CD4-positive, alpha-beta T cell (primary cell): Measurements from ENCODE around the gene SERTAD3. TPM values are rescaled to one million over a fixed set of nuclear protein-coding genes. Genes with fewer than 3 reads are reported as not detected.
"Not testable (repeated sequence)": the region's sequence is repeated elsewhere in the genome, so short reads cannot be mapped to it uniquely, and the experiment has no call there.

Source experiments
- ATAC-seq: fragments of 200-7000 bp; cut with Tn5 transposase; one replicate; pipeline ENCODE4 v1.10.0; 2022; ENCODE audit warnings: mild to moderate bottlenecking; ENCODE audit not compliant: poor library complexity
- CTCF ChIA-PET: fragments of 350-600 bp; sonication (Branson Sonifier 250); formaldehyde crosslinking; loops from one replicate; lab custom pipeline; 2021; ENCODE audit warnings: antibody characterized with exemption, inconsistent platforms; lab: Charles Lee
- POLR2A ChIA-PET: fragments of 350-600 bp; sonication (Branson Sonifier 250); formaldehyde crosslinking; loops from one replicate; lab custom pipeline; 2021; ENCODE audit warnings: antibody characterized with exemption, inconsistent platforms; lab: Charles Lee
- DNase-seq, 14 experiments: peaks; one replicate each; pipeline ENCODE4 v3.0.0-alpha.2; 2013 to 2020; ENCODE audit warnings: mixed read lengths in 2 of 14
- H3K27ac ChIP-seq, 2 donors: one replicate each; pipeline versions ENCODE4 v1.5.1 to v1.7.0; 2013; ENCODE audit warnings: low read length in 2 of 2, low read depth in 1 of 2, mild to moderate bottlenecking in 1 of 2
- H3K27me3 ChIP-seq, 2 experiments: 1 replicate in 1 of 2; 2 replicates in 1 of 2; pipeline versions ENCODE4 v1.6.1 to v1.7.0; 2013; ENCODE audit warnings: low read length in 2 of 2, control low read depth in 1 of 2, mild to moderate bottlenecking in 1 of 2, moderate library complexity in 1 of 2; ENCODE audit not compliant: insufficient read depth in 2 of 2, control insufficient read depth in 1 of 2
- H3K36me3 ChIP-seq: one replicate; pipeline ENCODE4 v1.6.1; 2013; ENCODE audit warnings: low read length, control low read depth; ENCODE audit not compliant: insufficient read depth
- H3K4me1 ChIP-seq: one replicate; pipeline ENCODE4 v1.6.1; 2013; ENCODE audit warnings: low read length, control low read depth; ENCODE audit not compliant: insufficient read depth
- H3K4me3 ChIP-seq: one replicate; pipeline ENCODE4 v1.5.1; 2013; ENCODE audit warnings: mild to moderate bottlenecking, low read length, moderate library complexity
- H3K9me3 ChIP-seq, 2 experiments: 1 replicate in 1 of 2; 2 replicates in 1 of 2; pipeline versions ENCODE4 v1.6.1 to v1.7.0; 2013; ENCODE audit warnings: low read length in 2 of 2, mild to moderate bottlenecking in 2 of 2, control low read depth in 1 of 2, moderate library complexity in 1 of 2; ENCODE audit not compliant: control insufficient read depth in 1 of 2, insufficient read depth in 1 of 2
- H3K27ac Mint-ChIP-seq: one replicate; pipeline ENCODE4 v1.8.0; 2020; ENCODE audit warnings: mixed read lengths
- H3K27me3 Mint-ChIP-seq: one replicate; pipeline ENCODE4 v1.8.0; 2021; ENCODE audit warnings: mixed read lengths
- H3K36me3 Mint-ChIP-seq: one replicate; pipeline ENCODE4 v1.8.0; 2021; ENCODE audit warnings: low read depth, mixed read lengths
- H3K4me1 Mint-ChIP-seq: one replicate; pipeline ENCODE4 v1.8.0; 2021; ENCODE audit warnings: low read depth, mixed read lengths
- H3K4me3 Mint-ChIP-seq: one replicate; pipeline ENCODE4 v1.8.0; 2020; ENCODE audit warnings: mild to moderate bottlenecking, mixed read lengths
- H3K9me3 Mint-ChIP-seq: one replicate; pipeline ENCODE4 v1.8.0; 2020; ENCODE audit warnings: mixed read lengths
- CTCF ChIP-seq: fragments of 200-600 bp; IDR thresholded peaks from one replicate; pipeline ENCODE4 v1.8.0; 2022; ENCODE audit warnings: antibody characterized with exemption, mild to moderate bottlenecking
- intact Hi-C, 2 experiments: fragments of 100-400 bp; cut with DNase I in 1 of 2; cut with micrococcal nuclease in 1 of 2; formaldehyde crosslinking; loops; one replicate each; pipeline versions ENCODE4 v1.15.1 to v1.9.0; 2023 to 2025; cut with DNase I, micrococcal nuclease
- total RNA-seq, 174 experiments: library from RNA in 2 of 174; stranded (reverse) in 2 of 174; gene quantifications; one replicate each; pipeline ENCODE4 v1.2.3 and lab custom pipeline; 2021 to 2026

Gene SERTAD3
- total RNA-seq, 2 experiments from 2014 or later = 17.4 to 19.2 TPM

- peaks cover 5% of the 10 kb centered on the region for H3K4me1 Mint-ChIP-seq
These were observed 45.7 kb upstream of the SERTAD3 start for GRCh38 chr19:40489882-40490230.

GRCh38 chr19:40486017-40486416 lies 41.9 kb upstream of the SERTAD3 start:
- Histone ChIP-seq H3K36me3 (no peaks in the 10 kb centered on the region), H3K9me3 (peaks cover 0 to 13% of the 10 kb centered on the region in 2 experiments), H3K4me1 (peaks cover 8% of the 10 kb centered on the region), H3K27me3 (peaks cover 14 to 19% of the 10 kb centered on the region in 2 experiments), H3K4me3 (no peak overlapping the region), H3K27ac (no peak overlapping the region)
- peaks cover 28% of the 10 kb centered on the region for H3K27me3 Mint-ChIP-seq
- H3K36me3 Mint-ChIP-seq = no peaks in the 10 kb centered on the region
- POLR2A ChIA-PET = no interaction called here
- peaks cover 5% of the 10 kb centered on the region for H3K4me1 Mint-ChIP-seq
- ATAC-seq = no peak
- H3K9me3 Mint-ChIP-seq = no peaks in the 10 kb centered on the region
- intact Hi-C loops = no loop called here
- no peak overlapping the region for H3K4me3 Mint-ChIP-seq
- H3K27ac Mint-ChIP-seq = no peak overlapping the region
- no peak for DNase-seq
- no peak for TF ChIP-seq CTCF
- CTCF ChIA-PET = no interaction called here

More at GRCh38 chr19:40489882-40490230, 45.7 kb upstream of the SERTAD3 start:
- intact Hi-C loops = no loop called here
- H3K27me3 Mint-ChIP-seq = peaks cover 30% of the 10 kb centered on the region
- H3K4me3 Mint-ChIP-seq = no peak overlapping the region
- Histone ChIP-seq H3K27ac (no peak overlapping the region), H3K4me1 (peaks cover 8% of the 10 kb centered on the region), H3K9me3 (peaks cover 0 to 13% of the 10 kb centered on the region in 2 experiments), H3K27me3 (peaks cover 14 to 19% of the 10 kb centered on the region in 2 experiments), H3K36me3 (no peaks in the 10 kb centered on the region), H3K4me3 (no peak overlapping the region)
- no peak overlapping the region for H3K27ac Mint-ChIP-seq
- no peaks in the 10 kb centered on the region for H3K36me3 Mint-ChIP-seq
- no peaks in the 10 kb centered on the region for H3K9me3 Mint-ChIP-seq
- DNase-seq (no peak), ATAC-seq (no peak)
- TF ChIP-seq CTCF = no peak
- POLR2A ChIA-PET = no interaction called here
- CTCF ChIA-PET = no interaction called here

- H3K4me1 Mint-ChIP-seq, H3K36me3 Mint-ChIP-seq, H3K27ac Mint-ChIP-seq, H3K9me3 Mint-ChIP-seq, H3K4me3 Mint-ChIP-seq, H3K9me3 ChIP-seq, ATAC-seq, CTCF ChIA-PET, H3K27ac ChIP-seq, H3K36me3 ChIP-seq, H3K4me1 ChIP-seq, POLR2A ChIA-PET, H3K4me3 ChIP-seq, DNase-seq, H3K27me3 ChIP-seq, intact Hi-C loops: not testable (repeated sequence)
- peaks cover 14% of the 10 kb centered on the region for H3K27me3 Mint-ChIP-seq
These were observed 31.9 kb upstream of the SERTAD3 start for GRCh38 chr19:40475878-40476644.

GRCh38 chr19:40474737-40475136 lies 30.6 kb upstream of the SERTAD3 start:
- Mint-ChIP-seq H3K36me3 (no peaks in the 10 kb centered on the region), H3K9me3 (no peaks in the 10 kb centered on the region)
- POLR2A ChIA-PET = no interaction called here

More at GRCh38 chr19:40474737-40475136, 30.6 kb upstream of the SERTAD3 start:
- no peaks in the 10 kb centered on the region for H3K9me3 ChIP-seq
- no peaks in the 10 kb centered on the region for H3K4me1 ChIP-seq
- TF ChIP-seq CTCF = no peak
- DNase-seq (no peak), ATAC-seq (no peak)
- H3K27ac ChIP-seq = no peak overlapping the region
- Mint-ChIP-seq H3K4me1 (no peaks in the 10 kb centered on the region), H3K27me3 (peaks cover 9% of the 10 kb centered on the region), H3K27ac (no peak overlapping the region), H3K4me3 (no peak overlapping the region)
- no peak overlapping the region for H3K4me3 ChIP-seq
- H3K36me3 ChIP-seq = no peaks in the 10 kb centered on the region
- no peaks in the 10 kb centered on the region for H3K27me3 ChIP-seq
- CTCF ChIA-PET = interaction anchor here (0.5 kb wide), 1 partner anchor 1362 kb away, joined by 3 read pairs; no protein-coding TSS in a partner anchor
- intact Hi-C loops = no loop called here
